ENCODE results near the gene ROR2.

ROR2 gene

DNA sequence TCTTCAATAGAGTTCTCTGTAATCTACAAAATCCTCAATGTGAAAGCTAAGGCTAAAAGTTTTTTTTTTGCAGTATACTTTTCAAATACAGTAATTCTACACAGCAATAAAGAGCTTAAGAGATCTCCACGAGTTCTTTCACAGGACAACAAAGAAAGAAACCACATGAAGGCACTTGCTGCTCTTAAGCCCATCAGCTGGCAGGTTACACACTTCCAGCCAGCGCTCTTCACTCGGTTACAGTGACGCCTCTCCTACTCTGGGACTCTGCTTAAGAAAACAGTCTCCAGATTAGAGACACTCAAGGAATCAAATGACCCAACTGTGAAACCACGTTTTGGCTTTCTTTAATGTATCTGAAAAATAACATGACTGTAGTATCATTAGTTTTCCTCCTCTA, 85.0 kb downstream of the ROR2 start:
- DNase-seq: no peak

DNA sequence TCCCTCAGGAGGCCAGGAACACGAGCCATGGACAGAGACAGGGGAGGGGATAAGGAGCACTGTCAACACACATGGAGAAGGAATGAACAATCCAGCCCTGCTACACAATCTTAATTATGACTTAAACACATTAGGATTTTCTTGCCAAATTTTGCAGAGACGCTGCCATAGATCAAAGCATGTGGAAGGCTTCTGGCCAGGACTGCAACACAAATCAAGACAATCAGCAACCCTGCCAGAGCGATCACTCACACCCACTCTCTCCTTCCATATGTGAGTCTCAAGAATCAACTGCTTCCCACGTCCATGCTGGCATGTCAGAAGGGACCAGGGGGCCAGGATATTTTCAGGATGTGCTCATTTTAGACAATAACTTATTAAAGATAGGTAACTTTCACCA, 85.6 kb downstream of the ROR2 start:
- no peak for DNase-seq

DNA sequence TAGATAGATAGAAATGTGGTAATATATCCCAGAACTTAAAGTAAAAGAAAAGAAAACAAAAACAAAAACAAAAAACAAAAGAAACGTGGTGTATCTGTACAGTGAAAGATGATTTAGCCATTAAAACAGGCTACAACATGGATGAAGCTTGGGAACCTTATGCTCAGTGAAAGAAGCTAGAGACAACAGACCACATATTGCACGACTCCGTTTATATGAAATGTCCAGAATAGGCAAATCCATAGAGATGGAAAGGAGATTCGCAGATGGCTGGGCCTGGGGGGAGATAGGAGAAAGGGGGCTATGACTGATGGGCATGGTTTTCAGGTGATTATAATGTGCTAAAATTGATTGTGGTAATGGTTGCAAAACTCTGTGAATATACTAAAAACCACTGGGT, 86.6 kb downstream of the ROR2 start:
- no peak for DNase-seq

DNA sequence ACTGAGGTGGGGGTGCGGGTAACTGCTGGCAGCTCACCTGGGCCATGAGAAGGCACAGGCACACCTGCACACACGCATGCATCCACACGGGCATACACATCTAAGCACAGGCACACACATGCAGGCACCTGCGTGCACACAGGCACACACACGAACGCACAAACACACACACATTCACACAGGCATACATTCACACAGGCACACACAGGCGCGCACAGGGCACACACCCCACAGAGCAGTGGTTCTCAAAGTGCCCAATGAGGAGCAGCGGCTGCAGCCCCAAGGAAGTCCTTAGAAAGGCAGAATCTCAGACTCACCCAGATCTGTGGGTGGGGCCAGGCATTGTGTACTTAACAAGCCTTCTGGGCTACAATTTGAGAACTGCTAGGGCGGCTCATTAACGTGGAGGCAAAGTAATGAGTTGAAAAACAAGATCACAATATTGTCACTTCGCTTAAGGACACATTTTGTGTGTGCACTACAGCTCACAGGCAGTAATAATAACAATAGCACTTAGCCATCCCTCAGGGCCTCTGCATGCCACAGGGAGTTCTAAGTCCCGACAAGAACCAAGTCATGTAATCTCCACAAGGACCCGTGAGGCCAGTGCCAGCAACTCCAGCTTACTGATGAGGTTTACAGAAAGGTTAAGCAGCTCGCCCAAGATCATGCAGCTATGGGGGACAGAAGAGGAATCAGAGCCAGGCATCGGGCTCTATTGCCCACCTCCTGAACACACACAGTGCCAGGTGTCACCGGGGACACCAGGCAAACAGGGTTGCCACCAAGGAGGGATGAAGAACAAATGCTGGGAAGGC, 91.6 kb downstream of the ROR2 start:
- no peak for DNase-seq

DNA sequence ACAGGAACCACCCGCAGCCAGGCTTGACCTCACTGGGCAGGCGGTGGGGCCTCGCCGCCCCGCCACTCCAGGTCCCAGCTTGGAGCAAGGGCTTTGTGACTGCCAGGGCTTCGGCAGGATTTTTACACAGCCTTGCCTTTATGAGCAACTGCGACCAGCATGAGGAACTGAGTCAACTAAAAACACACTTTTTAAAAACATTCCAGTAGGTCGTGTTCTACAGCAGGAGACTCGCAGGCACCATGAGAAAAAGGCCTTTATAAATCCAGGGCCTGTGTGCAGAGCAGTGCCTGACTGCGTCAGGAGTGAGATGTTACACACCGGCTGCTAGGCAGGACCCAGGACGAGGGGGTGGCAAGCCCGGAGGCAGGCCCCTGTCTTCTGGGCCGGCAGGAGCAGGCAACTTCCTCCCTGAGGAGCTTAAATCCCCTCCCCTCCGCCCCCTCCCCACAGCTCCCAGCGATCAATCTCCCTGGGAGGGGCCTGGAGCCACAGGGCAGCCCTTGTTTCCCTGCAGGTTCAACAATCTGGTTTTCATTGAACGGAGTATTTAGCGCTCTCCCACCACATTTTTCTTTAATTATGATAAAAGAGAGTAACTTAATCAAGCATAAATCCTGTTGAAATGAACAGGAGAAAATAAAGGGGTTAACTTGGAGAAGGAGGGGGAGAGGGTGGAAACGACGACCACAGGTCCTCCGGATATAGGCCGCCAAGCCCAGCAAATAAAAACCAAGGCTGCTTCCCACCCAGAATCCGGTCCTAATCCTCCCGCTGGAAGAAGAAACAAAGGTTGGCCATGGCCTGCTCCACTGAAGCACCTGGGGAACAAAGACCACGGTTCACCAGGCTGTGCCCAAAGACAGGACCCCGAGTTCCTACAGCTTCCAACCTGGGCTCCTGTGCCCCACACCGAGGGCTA, 92.5 kb downstream of the ROR2 start:
- no peak for DNase-seq

DNA sequence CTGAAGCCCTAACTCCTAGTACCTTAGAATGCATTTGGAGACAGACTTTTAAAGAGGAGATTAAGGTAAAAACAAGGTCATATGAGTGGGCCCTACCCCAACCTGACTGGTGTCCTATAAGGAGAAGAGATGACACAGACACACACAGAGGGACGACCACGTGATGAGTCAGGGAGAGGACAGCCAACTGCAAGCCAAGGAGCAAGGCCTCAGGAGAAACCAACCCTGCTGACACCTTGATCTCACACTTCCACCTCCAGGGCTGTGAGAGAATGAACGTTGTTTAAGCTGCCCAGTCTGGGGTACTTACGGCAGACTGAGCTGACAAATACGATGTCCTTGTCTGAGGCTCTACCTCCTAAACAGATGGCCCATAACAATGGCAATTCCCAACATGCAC, 93.6 kb downstream of the ROR2 start:
- DNase-seq: no peak

DNA sequence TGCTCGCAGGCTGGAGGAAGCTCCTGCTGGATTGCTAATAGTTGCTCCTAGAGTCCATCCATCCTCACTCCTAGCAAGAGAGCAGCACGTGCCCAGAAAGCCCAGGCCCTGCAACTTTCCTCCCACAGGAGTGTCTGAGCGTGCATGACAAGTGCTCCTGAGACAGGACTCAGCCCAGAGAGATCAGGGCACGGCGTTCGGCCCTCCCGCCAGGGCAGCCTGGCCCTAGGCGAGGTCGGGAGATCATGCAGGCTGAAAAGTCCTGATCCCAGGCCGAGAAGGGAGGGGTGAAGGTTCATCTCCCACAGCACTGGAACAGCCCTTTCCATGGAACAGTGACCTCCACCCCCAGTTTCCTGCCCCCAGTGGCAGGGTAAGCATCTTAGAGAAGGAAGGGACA, 94.8 kb downstream of the ROR2 start:
- no peak for DNase-seq

DNA sequence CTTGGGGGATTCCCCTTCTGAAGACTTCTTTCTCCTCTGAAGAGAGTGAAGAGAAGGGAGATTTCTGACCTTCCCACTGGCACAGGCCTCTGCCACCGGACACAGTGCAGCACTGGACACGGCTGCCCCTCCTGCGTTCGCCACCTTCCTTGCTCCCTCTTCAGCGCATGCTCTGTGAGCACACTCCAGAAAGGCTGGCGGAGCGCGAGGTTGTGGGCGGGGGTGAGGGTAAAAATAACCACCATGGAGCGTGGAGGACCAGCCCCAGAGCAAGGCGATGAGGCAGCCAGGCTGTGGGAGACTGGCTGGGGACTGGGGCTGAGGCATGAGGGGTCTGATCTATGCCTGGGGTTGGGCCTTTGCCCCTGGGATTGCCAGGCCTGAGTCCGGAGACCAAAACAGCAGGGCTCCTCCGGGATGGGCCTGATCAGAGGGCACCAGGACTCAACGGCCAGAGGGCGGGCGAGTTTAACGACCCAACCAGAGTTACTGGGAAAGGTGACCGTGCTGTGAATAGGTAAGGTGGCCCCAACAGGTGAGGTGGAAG, 97.2 kb downstream of the ROR2 start:
- DNase-seq: no peak

DNA sequence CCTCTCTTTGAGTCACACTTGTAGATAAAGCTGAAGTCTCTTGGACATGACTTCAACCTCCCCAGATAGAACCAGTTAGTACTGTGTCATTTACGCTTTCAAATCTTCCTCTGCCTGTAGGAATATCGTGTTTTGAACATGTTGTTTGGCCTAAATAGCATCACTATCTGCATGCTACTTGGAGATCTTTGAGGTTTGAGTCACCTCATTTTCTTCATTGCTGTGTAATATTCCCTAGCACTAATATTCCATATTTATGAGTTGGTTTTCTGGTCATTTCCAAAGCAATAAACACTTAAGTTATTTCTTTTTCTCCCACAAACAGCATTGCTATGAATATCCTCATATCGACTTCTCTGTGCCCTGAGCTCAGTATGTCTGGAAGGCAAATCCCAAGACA, 100.3 kb downstream of the ROR2 start:
- DNase-seq: no peak

DNA sequence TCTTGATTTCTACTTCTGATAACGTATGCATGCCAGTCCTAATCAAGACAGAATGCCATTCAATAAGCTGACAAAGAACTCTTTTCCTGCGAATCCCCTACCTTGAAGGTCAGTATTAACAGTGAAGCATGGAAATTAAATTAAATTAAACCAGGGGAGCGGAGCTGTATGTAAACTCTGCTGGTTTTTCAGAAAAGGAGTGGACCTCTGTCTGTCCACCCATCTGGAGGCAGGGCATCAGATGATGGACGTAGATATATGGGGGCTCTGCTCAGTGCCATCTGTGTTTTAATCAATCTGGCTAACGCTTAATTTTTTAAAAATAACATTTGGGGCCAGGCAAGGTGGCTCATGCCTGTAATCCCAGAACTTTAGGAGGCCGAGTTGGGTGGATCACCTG, 101.9 kb downstream of the ROR2 start:
- DNase-seq: no peak

DNA sequence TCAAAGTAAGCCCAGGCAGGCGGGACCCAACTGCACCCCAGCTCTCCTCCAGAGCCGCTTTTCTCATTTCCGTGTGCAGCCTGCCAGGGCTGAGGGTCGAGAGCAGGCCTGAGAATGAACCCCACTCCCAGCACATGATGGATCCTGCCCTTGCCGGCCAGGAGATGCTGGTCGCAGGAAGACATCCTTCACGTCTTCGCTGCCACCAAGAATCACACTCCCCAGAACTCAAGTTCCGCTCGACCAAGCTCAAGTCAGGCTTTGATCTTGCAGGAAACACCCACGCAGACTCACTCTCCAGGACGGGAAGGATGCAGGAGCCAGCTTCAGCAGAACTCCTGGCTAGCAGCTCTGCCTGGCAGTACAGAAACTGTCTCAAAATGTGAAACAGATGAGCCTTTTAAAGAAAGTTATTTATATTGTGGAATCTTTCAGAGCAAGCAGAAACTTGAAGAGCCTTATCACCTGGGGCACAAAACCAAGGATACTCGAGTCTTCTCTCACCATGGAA, 102.4 kb downstream of the ROR2 start:
- no peak for DNase-seq

DNA sequence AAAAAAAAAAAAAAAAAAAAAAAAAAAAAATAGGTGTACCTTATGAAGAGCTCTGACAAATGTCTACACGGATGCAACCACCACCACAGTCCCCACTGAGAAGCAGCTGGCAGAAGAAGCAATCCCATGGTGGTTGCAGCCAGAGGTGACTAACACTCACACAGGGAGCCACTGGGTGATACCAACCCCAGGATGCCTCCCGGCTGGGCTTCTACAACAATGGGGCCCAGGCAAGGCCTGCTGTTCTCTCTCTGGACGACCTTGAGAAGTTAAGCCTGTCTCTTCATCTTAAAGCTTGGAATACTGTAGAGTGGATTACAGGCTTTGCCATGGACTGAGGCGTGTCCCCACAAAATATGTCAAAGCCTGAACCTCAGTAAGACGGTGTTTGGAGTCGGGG, 104.1 kb downstream of the ROR2 start:
- DNase-seq: no peak

DNA sequence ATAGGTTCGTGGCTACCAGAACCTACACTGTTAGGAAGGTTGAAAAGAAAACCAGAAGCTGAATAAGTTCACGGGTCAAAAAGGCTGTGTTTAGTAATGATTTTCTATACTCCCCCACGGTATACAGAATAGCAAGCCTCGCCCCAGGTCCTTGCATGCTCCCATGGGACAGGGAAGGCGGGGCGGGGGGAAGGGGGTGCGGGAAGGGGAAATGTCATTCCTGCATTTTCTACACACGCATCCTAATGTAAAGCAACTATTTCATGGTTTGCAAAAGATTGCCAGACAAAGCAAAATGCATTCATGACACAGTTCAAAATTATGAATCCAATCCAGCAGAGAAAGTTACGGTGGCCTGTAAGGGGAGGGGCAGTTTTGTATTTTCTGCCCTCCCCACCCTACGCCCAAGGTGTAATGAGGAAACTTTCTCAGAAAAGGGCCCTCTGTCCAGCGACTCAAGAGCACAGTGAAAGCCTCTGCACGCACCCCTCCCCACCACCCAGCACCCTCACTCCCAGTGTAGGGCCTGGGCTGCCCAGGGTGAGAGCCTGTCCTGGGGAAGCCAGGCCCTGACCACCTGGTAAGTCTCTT, 105.2 kb downstream of the ROR2 start:
- DNase-seq: no peak

DNA sequence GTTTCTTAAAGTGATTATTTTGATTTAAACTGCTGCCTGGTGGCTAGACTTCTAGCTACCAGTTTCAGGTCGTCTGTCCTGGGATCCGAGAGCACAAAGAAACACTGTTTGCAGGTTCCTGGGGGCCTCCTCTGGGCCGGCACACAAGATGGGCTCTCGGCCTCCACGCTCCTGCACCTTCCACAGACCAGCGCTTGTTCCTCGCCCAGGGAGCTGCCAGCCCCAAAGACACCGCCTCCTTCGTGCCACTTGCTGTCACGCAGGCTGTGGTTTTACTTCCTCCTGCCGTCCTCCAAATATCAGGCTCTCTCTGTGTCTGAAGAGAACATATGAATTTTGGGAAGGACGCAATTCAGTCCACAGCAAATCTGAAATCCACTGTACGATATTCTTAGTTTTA, 105.8 kb downstream of the ROR2 start:
- DNase-seq: no peak

DNA sequence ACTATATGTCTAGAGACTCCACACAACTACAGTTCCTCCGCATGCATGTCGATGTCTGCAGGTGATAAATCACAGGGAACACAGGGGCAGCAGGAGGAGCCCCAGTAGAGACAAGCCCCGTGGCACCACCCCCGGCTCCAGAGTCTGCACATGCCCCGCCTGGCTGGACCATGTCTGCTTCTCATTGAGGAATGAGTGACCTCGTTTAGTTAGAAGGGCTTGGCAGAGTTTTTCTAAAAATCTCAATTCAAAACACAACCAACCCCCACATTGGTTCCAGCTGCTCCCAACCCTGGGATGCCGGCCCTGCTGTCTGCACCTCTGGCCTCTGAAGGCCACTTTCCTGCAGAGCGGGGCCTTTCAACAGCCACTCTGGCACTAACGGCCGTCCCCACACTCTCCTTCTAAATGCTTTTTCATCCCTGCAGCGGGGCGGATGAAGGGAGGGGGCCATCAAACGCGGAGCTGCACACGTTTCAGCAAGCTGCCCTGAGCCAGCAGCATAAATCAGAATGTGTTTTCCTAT, 106.3 kb downstream of the ROR2 start:
- DNase-seq: no peak

DNA sequence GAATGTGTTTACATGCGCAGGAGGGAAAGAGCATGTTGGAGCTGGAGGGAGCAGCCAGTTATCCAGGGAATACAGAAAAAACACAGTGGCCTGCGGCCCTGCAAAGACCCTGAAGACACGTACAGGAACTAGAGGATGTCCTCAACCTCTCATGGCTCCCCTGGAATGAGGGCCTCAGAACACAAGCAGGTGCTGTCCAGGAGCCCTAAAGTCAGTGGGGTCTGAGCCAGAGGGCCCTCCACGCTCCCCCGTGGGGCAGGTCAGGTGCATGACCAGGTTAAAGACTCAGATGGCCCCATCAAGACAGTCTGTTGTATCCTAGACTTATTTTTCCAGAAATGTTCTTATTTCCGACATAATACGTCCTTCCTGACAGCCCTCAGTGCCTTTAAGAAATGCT, 106.9 kb downstream of the ROR2 start:
- no peak for DNase-seq

DNA sequence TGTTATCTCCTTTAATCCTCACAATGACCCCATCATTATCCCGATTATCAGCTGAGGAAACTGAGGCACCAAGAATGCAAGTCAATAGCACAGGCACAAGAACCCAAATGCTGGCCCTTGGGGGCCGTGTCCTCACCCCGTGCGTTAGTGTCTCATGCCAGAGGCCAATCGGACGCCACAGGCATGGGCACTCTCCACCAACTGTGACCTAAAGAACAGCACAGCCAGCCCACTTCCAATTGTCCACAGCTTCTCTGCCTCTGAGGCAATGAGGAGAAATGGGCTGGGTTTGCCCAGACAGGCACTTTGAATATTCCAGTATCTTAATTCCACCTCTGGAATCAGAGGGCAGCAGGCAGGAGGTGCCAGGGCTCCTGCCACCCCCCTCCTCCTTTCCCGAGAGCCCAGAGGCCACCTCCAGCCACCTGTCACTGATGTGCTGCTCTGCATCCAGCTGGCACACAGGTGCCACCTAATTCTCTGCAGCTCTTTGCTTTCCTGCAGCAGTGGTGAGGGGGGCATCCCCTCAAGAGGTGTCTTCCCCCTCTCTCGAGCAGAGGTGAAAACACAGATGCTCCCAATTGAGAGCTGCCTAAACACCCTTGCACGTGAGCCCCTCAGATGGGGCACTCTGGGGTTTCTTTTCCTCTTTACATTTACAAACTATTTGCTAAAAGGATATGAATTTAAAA, 107.5 kb downstream of the ROR2 start:
- DNase-seq: no peak

DNA sequence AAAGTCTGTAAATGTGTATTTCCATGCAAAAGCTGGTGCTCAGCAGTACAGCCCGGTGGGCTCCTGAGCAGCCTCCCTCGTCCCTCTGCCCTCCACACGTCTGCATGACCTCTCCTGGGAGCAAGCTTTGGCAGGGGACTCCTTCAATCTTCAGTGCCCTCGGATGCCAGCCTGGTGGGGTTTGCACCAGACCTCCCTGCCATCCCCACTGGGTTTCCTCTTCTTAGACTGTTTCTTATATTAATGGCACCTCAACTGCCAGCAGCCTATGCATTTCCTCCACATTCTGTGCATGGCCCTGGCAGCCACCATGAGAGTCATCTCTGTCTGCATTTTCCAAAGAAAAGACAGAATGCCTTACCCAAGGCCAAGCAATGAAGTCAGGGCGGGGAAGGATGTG, 108.4 kb downstream of the ROR2 start:
- DNase-seq: no peak

DNA sequence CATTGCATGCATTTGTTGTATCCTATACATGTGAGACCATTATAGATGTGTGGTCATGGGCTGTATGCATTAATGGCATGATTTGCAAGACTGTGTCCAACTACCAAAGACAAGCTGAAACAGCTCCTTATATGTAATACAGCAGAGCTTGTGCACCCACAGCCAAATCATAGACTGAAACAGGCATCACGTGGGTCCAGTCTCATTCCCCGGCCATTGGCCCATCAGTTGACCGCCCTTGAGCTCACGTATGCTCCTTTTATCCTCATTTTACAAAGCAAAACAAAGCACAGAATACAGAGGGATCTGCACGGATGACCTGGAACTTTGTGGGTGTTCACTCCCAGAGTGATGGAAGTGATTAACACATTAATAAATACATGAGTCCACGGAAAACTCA, 109.1 kb downstream of the ROR2 start:
- no peak for DNase-seq

DNA sequence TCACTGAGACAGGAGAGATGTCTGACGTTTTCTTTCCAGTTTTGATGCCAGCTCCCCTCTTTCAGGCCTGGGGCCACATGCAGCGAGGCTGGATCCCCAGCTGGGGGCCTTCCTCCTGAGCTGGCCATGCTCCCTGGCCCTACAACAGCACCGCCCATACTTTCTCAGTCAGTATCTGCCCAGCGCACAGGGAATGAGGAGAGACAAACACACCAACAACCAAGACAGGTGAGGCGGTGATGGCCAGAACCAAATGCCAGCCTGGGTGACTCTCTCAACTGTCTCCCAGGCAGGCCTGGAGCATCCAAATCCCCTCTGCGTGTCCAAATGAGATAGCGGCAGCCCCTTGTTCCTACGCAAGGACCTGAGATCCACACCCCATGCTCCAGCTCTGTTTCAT, 109.6 kb downstream of the ROR2 start:
- DNase-seq: no peak

DNA sequence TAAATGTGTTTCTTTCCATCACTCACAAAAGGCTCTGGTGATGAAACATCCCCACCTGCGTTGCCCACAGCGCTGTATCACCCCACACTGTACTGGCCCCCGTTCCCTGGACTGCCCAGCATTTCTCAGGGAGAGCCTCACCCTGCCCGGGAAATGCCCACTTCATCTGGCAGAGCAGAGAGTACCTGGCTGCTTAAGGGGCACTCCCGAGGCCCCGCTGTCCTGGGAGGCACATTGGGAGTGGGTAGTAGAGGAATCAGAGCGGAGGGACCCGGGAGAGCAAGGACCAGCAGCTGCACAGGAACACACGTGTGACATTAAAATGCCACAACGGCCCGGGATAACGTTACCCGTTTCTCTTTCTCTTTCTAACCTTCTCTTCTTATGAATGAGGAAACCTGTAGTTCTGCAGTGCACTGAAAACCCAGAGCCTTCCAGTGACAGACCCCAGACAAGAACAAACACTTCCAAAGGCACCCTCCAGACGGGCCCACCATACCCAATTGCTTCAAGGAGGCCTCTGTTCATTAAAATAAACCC, 110.0 kb downstream of the ROR2 start:
- DNase-seq: no peak
